HEK293T (cell line): ENCODE measurements around the gene ZNF436.

ENCODE experiments used
- CTCF ChIA-PET: fragments of 350-600 bp; formaldehyde crosslinking; extraction: SDS; loops from one replicate; lab custom pipeline; 2021; ENCODE audit warnings: antibody characterized with exemption, inconsistent platforms; lab: Yijun Ruan, JAX
- POLR2A ChIA-PET: fragments of 350-600 bp; formaldehyde crosslinking; extraction: SDS; loops from one replicate; lab custom pipeline; 2020; ENCODE audit warnings: antibody characterized with exemption, inconsistent platforms; lab: Yijun Ruan, JAX
- DNase-seq: peaks from one replicate; pipeline ENCODE4 v3.0.0; 2012; ENCODE audit warnings: mixed read lengths; ENCODE audit errors: extremely low spot score
- ARNT ChIP-seq: fragments of 450-650 bp; IDR thresholded peaks from 2 replicates; pipeline ENCODE4 v1.6.1; 2017; ENCODE audit warnings: mild to moderate bottlenecking
- BHLHE40 ChIP-seq: fragments of 450-650 bp; IDR thresholded peaks from 2 replicates; pipeline ENCODE4 v1.6.1; 2016; ENCODE audit warnings: mild to moderate bottlenecking, moderate library complexity, borderline replicate concordance
- CTBP1 ChIP-seq: fragments of 450-650 bp; IDR thresholded peaks from 2 replicates; pipeline ENCODE4 v1.6.1; 2016; ENCODE audit warnings: borderline replicate concordance
- ELF4 ChIP-seq: fragments of 450-650 bp; IDR thresholded peaks from 2 replicates; pipeline ENCODE4 v1.6.1; 2017; ENCODE audit warnings: antibody characterized with exemption
- FOXA1 ChIP-seq: fragments of 450-650 bp; IDR thresholded peaks from 2 replicates; pipeline ENCODE4 v1.6.1; 2016; ENCODE audit warnings: mild to moderate bottlenecking
- FOXK2 ChIP-seq: fragments of 450-650 bp; IDR thresholded peaks from 2 replicates; pipeline ENCODE4 v1.6.1; 2016; ENCODE audit warnings: mild to moderate bottlenecking
- FOXM1 ChIP-seq: fragments of 450-650 bp; IDR thresholded peaks from 2 replicates; pipeline ENCODE4 v1.6.1; 2017; ENCODE audit warnings: mild to moderate bottlenecking, borderline replicate concordance
- HDGF ChIP-seq: fragments of 450-650 bp; IDR thresholded peaks from 2 replicates; pipeline ENCODE4 v1.6.1; 2017; ENCODE audit warnings: antibody characterized with exemption, borderline replicate concordance
- L3MBTL2 ChIP-seq: fragments of 450-650 bp; conservative IDR thresholded peaks from 2 replicates; pipeline ENCODE4 v1.6.1; 2016; ENCODE audit warnings: mild to moderate bottlenecking
- LEF1 ChIP-seq: fragments of 450-650 bp; IDR thresholded peaks from 2 replicates; pipeline ENCODE4 v1.6.1; 2017; ENCODE audit warnings: mild to moderate bottlenecking, borderline replicate concordance
- NFRKB ChIP-seq: fragments of 450-650 bp; IDR thresholded peaks from 2 replicates; pipeline ENCODE4 v1.6.1; 2016; ENCODE audit warnings: mild to moderate bottlenecking, moderate library complexity
- SP1 ChIP-seq: fragments of 450-650 bp; IDR thresholded peaks from 2 replicates; pipeline ENCODE4 v1.6.1; 2017
- SUZ12 ChIP-seq: fragments of 450-650 bp; IDR thresholded peaks from 2 replicates; pipeline ENCODE4 v1.6.1; 2016; ENCODE audit warnings: mild to moderate bottlenecking
- TARDBP ChIP-seq: fragments of 450-650 bp; IDR thresholded peaks from 2 replicates; pipeline ENCODE4 v1.6.1; 2016
- ZNF384 ChIP-seq: fragments of 450-650 bp; IDR thresholded peaks from 2 replicates; pipeline ENCODE4 v1.6.1; 2016
- TF ChIP-seq, protein P1 (sequence below): fragments of 450-650 bp; IDR thresholded peaks from 2 replicates; pipeline ENCODE4 v1.6.1; 2016

ZNF436 gene

DNA sequence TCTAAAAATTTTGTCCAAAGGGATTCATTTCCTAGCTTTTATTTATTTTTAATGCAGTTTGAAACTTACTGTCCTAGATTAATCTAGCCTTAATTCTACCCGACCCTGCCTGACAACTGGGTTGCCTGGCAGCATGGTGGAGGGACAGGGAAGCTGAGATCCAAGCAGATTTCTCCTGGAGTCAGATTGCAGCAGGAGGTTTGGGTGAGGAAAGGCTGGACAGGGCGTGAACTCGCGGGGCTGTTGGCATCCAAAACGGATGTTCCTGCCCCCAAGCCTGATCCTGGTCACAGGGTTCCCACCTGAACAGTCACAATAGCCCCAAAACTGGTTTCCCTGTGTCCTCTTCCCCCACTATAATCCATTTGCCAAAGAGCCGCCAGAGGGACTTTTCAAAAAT, 31.7 kb upstream of the ZNF436 start:
- ChIA-PET CTCF (no interaction called here), POLR2A (interaction anchor here (0.7 kb wide), 1 partner anchor 57 kb away, joined by 3 read pairs; the partner anchor contains the start of gene HNRNPR)
- no peak for DNase-seq
- no peak for TF ChIP-seq FOXK2
- no peak for TF ChIP-seq NFRKB
- TF ChIP-seq SUZ12: no peak

DNA sequence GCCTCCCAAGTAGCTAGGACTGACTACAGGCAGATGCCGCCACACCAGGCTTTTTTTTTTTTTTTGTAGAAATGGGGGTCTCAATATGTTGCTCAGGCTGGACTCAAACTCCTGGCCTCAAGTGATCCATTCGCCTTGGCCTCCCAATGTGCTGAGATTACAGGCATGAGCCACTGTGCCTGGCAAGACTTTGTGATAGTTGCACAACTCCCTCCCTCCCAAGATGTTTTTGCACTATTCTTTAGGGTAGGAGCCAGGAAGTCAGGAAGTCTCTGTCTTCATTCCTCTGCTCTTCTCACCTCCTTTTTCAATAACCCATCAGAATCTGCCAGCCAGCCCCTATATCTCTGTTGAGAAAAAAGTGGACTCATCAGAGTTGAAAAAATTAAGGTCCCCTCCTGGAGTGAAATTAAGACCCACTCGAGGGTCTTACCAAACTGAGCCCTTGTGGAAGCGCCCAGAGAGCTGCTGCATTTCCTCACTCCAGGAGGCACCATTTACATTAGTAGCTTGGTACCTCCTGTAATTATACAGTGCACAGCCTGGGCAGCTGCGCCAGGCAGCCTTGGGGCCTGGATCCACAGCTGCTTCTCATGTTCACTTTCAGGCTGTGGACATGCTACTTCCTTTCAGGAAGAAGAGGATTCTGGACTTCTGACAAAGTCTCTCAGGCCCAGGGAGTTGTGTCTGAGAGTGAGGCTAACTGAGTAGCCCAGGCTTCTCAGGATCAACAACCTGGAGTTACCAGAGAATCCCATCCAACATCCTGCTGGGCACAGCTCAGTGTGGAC, 30.9 kb upstream of the ZNF436 start:
- CTCF ChIA-PET: no interaction called here
- POLR2A ChIA-PET: interaction anchor here (0.7 to 1.1 kb wide), 2 partner anchors 56 kb away, joined by 3 to 5 read pairs; partner anchors contain the start of gene HNRNPR
- TF ChIP-seq LEF1 (no peak), FOXA1 (no peak), FOXK2 (no peak), SP1 (no peak), HDGF (no peak), TARDBP (no peak), ELF4 (no peak), L3MBTL2 (no peak), BHLHE40 (no peak), SUZ12 (no peak), ZNF384 (no peak), FOXM1 (no peak), ARNT (no peak)
- TF ChIP-seq, protein P1, sequence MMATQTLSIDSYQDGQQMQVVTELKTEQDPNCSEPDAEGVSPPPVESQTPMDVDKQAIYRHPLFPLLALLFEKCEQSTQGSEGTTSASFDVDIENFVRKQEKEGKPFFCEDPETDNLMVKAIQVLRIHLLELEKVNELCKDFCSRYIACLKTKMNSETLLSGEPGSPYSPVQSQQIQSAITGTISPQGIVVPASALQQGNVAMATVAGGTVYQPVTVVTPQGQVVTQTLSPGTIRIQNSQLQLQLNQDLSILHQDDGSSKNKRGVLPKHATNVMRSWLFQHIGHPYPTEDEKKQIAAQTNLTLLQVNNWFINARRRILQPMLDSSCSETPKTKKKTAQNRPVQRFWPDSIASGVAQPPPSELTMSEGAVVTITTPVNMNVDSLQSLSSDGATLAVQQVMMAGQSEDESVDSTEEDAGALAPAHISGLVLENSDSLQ: no peak
- no peak for DNase-seq

DNA sequence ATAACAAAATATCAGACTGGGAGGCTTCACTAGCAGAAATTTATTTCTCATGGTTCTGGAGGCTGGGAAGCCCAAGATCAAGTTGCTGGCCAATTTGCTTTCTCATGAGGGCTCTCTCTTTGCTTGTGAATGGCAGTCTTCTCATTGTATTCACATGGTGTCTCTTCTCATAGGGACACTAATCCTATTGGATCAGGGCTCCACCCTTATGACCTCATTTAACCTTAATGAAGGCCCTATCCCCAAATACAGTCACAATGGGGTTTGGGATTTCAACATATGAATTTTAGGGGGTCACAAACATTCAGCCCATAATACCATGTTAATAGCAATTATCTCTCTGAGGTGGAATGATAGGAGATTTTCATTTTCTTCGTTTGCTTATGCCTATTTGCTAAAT, 29.6 kb upstream of the ZNF436 start:
- POLR2A ChIA-PET: no interaction called here
- CTCF ChIA-PET: interaction anchor here (0.6 kb wide), 2 partner anchors 54 to 277 kb away, joined by 3 read pairs; no protein-coding TSS in a partner anchor

DNA sequence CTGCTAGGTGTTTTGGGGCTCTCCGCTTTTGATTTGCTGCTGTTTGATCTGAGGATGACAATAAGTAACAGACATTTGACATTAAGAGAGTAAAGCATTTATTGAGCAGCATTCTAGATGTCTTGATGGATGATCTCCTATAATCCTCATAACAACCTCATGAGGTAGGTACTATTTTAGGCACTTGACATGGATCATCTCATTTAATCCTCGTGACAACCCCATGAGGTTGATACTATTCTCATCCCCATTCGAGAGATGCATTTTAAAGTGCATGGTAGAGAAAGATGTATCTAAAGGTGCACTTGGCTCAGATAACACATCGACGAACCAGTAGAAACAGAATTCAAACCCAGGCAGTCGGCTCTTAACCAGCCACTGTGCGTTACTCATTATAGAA, 28.3 kb upstream of the ZNF436 start:
- TF ChIP-seq NFRKB (no peak), ELF4 (no peak), FOXM1 (no peak), SP1 (no peak), CTBP1 (no peak), BHLHE40 (no peak), ZNF384 (no peak), LEF1 (no peak), SUZ12 (no peak), FOXA1 (no peak)
- TF ChIP-seq, protein P1: no peak
- DNase-seq: no peak
- ChIA-PET POLR2A (no interaction called here), CTCF (no interaction called here)

More for the DNA sequence above, 29.6 kb upstream of the ZNF436 start:
- DNase-seq: no peak
- TF ChIP-seq SUZ12: no peak
- TF ChIP-seq LEF1: no peak
- TF ChIP-seq FOXK2: no peak
- TF ChIP-seq, protein P1: no peak
- TF ChIP-seq ZNF384: no peak
- TF ChIP-seq CTBP1: no peak
- no peak for TF ChIP-seq SP1
- no peak for TF ChIP-seq L3MBTL2

DNA sequence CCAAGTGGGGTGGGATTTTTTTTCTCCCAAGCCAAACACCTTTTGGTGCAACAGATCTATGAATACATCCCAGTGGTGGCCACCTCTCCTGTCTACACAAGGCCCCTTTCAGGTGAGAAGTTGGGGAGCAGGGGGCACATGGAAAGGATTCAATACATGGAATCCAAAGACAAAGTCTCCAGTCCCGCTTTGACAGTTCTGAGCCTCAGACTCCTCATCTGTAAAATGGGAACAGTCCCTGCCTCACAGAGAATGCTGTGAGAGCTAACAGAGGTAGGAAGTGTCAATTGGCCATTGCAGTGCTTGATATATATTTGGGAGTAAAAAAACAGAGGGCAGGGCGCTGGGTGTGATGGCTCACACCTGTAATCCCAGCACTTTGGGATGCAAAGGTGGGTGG, 26.7 kb upstream of the ZNF436 start:
- TF ChIP-seq BHLHE40: no peak
- TF ChIP-seq NFRKB: no peak
- no peak for TF ChIP-seq LEF1
- TF ChIP-seq TARDBP: no peak
- TF ChIP-seq, protein P1: no peak
- no peak for TF ChIP-seq ZNF384
- TF ChIP-seq FOXA1: no peak
- no peak for TF ChIP-seq FOXM1
- ChIA-PET CTCF (interaction anchor here (0.6 to 3.1 kb wide), 2 partner anchors 8 to 52 kb away, joined by 5 to 17 read pairs; no protein-coding TSS in a partner anchor), POLR2A (no interaction called here)
- no peak for DNase-seq

DNA sequence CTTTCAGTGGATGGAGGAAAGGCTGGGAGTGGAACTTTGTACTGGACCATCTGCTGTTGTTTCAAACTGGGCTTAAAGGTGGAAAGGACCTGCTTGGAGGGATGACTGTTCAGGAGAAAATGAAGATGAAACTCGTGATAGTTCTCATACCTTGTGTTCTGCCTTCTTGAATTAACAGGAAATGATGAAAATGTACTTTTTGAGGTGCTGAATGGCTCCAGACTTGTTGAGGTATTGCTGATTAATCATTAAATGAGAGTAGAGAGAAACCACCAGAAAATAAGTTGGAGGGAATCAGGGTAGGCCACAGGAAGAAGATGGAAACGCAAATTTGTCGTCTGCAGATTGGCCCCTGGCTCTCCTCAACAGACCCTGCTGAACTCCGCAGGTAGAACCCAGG, 26.2 kb upstream of the ZNF436 start:
- ChIA-PET POLR2A (interaction anchor here (2.2 kb wide), 1 partner anchor 51 kb away, joined by 7 read pairs; the partner anchor contains the start of gene HNRNPR), CTCF (interaction anchor here (3.1 kb wide), 1 partner anchor 8 kb away, joined by 17 read pairs; no protein-coding TSS in a partner anchor)
- TF ChIP-seq ELF4 (no peak), HDGF (no peak), LEF1 (no peak), SUZ12 (no peak), NFRKB (no peak), FOXA1 (no peak)
- no peak for DNase-seq
